ENCODE results near the gene PREX1.

- TF ChIP-seq CTCF (IDR thresholded peaks at IDR 0.05) (no peak), POLR2A (IDR thresholded peaks at IDR 0.05) (no peak), EP300 (IDR thresholded peaks at IDR 0.05) (no peak)
These were observed 155.5 kb downstream of the PREX1 start for GRCh38 chr20:48672324-48672723.

Measured in ovary (tissue), 3 donors.